ENCODE data around the gene GALK2.
"Not testable (repeated sequence)": the region's sequence is repeated elsewhere in the genome, so short reads cannot be mapped to it uniquely, and the experiment has no call there.

GALK2 gene

GRCh38 chr15:49200347-49200746 is 30.3 kb downstream of the GALK2 start:
- no peak for DNase-seq (ENCODE audit: low read depth, low spot score)
- H3K4me3 ChIP-seq (ENCODE audit: low read length), result no peak overlapping the region

- not testable (repeated sequence) for DNase-seq (ENCODE audit: low read depth, low spot score)
Measured at GRCh38 chr15:49208102-49208501, 38.1 kb downstream of the GALK2 start.

GRCh38 chr15:49212897-49213296 is 42.9 kb downstream of the GALK2 start:
- DNase-seq (ENCODE audit: low read depth, low spot score), result no peak
- no peak overlapping the region for H3K4me3 ChIP-seq (ENCODE audit: low read length)

More at GRCh38 chr15:49208102-49208501, 38.1 kb downstream of the GALK2 start:
- not testable (repeated sequence) for H3K4me3 ChIP-seq (ENCODE audit: low read length)

- no peak for DNase-seq (ENCODE audit: low read depth, low spot score)
Measured at GRCh38 chr15:49215768-49216739, 46.0 kb downstream of the GALK2 start.

DNA sequence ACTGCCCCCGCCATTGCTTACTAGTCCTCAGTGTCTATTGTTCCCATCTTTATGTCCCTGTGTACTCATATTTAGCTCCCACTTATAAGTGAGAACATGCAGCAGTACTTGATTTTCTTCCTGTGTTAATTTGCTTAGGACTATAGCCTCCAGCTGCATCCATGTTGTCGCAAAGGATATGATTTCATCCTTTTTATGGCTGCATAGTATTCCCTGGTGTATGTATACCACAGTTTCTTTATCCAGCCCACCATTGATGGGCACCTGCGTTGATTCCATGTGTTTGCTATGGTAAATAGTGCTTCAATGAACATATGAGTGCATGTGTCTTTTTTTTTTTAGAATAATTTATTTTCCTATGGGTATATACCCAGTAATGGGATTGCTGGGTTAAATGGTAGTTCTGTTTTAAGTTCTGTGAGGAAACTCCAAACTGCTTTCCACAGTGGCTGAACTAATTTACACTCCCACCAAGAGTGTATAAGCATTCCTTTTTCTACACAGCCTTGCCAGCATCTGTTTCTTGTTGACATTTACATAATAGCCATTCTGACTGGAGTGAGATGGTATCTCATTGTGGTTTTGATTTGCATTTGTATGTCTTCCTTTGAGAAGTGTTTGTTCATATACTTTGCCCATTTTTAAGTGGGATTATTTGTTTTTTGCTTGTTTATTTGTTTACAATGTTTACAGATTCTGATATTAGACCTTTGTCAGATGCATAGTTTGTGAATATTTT is 53.7 kb downstream of the GALK2 start:
- no peak for DNase-seq (ENCODE audit: low read depth, low spot score)
- H3K4me3 ChIP-seq (ENCODE audit: low read length), result no peak overlapping the region

More at GRCh38 chr15:49215768-49216739, 46.0 kb downstream of the GALK2 start:
- no peak overlapping the region for H3K4me3 ChIP-seq (ENCODE audit: low read length)

GRCh38 chr15:49225572-49226281 is 55.7 kb downstream of the GALK2 start:
- H3K4me3 ChIP-seq (ENCODE audit: low read length), result no peak overlapping the region
- no peak for DNase-seq (ENCODE audit: low read depth, low spot score)

- no peak overlapping the region for H3K4me3 ChIP-seq (ENCODE audit: low read length)
- peak; percentile 53 for DNase-seq (ENCODE audit: low read depth, low spot score)
Measured at GRCh38 chr15:49227602-49228001, 57.6 kb downstream of the GALK2 start.

- peak; percentile 63 for DNase-seq (ENCODE audit: low read depth, low spot score)
Measured at GRCh38 chr15:49229922-49230321, 59.9 kb downstream of the GALK2 start.

GRCh38 chr15:49232236-49232806 is 62.3 kb downstream of the GALK2 start:
- no peak for DNase-seq (ENCODE audit: low read depth, low spot score)
- no peak overlapping the region for H3K4me3 ChIP-seq (ENCODE audit: low read length)

More at GRCh38 chr15:49229922-49230321, 59.9 kb downstream of the GALK2 start:
- H3K4me3 ChIP-seq (ENCODE audit: low read length), result no peak overlapping the region

DNA sequence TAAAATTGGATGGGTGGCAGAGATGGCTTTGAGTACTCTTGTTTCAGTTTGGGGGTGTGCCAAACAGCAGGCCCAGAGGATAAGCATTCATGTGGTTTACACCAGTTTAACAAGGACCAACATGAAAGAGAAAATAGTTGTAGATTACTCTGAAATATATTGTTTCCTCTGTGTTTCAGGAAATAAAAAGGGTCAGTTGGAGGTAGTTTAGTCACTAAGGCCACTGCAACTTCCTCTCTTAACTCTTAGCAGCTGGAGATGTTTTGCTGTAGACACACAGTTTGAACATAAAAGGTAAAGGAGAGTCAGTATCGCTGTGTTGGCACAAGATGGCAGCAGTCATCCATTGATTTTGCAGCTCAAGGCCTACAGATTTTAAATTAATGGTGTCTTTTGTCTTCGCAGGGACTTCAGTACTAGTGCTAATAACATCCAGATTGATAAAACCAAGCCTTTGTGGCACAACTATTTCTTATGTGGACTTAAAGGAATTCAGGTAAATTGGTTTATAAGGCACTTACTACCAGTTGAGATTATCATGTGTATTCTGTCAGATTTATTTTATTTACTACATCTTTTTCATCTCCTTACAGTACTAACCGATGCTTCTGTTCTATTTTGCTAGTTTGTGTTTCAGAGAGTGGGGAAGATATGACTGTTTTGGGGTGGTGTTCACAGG is 65.5 kb downstream of the GALK2 start:
- H3K4me3 ChIP-seq (ENCODE audit: low read length), result no peak overlapping the region
- DNase-seq (ENCODE audit: low read depth, low spot score), result peak; percentile 73

GRCh38 chr15:49236869-49237268 is 66.8 kb downstream of the GALK2 start:
- H3K4me3 ChIP-seq (ENCODE audit: low read length), result no peak overlapping the region
- DNase-seq (ENCODE audit: low read depth, low spot score), result no peak

DNA sequence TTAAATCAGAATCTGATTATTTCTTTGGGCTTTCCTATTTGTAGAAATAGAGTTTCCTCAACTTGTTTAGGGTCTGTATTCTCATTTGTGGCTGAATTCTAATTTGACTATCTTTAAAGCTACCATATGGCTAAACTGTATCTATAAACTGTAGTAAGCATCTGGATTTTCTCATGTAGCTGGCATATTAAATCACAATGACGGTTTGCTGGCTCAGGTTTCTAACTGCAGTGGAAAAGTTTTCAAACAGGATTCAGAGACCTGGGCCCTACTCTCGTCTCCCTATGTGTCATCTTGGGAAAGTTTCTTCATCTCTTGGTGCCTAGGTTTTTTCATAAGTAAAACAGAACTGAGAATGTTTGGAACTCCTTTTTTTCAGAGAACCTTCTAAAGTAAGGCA is 68.3 kb downstream of the GALK2 start:
- DNase-seq (ENCODE audit: low read depth, low spot score), result no peak

DNA sequence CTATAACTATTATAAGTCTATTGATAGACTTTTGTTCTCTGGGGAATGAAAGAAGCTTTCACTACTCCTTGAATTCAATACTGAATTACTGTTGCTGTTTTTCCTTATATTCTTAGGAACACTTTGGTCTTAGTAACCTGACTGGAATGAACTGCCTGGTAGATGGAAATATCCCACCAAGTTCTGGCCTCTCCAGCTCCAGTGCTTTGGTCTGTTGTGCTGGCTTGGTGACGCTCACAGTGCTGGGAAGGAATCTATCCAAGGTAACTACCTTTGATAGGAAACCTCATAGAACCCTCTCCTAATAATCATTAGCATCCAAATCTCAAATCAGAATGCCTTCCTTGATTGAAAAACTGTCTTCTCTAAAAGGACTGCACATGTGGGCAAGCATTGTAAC is 69.1 kb downstream of the GALK2 start:
- no peak overlapping the region for H3K4me3 ChIP-seq (ENCODE audit: low read length)
- DNase-seq (ENCODE audit: low read depth, low spot score), result no peak

More for the DNA sequence above, 68.3 kb downstream of the GALK2 start:
- no peak overlapping the region for H3K4me3 ChIP-seq (ENCODE audit: low read length)

- no peak for DNase-seq (ENCODE audit: low read depth, low spot score)
Measured at GRCh38 chr15:49242820-49243219, 72.8 kb downstream of the GALK2 start.

DNA sequence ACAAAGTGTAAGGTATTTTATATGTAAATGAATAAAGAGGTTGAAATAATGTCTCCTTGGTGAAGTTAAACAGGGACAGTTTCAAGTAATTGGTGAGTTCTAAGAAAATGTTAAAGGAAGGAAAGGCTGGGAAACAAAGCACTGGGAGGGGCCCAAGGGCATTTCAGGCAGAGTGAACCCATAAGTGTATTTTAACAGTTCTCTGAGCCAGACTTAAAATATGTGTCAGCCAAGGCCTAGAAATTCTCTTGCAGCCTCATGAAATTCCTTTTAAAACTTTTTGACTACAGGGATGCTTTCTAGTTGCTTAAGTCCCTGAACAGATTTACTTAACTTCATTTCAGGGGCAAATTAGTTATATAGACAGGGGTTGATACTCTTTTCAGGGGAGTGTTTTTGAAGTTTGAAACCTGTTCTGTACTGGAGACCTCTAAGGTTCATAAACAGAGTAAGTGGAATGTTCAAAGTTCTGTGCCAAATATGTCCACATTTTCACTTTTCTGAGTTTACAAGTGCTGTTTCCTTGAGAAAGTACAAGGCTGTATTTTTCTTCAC is 77.6 kb downstream of the GALK2 start:
- DNase-seq (ENCODE audit: low read depth, low spot score), result no peak

More at GRCh38 chr15:49242820-49243219, 72.8 kb downstream of the GALK2 start:
- H3K4me3 ChIP-seq (ENCODE audit: low read length), result no peak overlapping the region

DNA sequence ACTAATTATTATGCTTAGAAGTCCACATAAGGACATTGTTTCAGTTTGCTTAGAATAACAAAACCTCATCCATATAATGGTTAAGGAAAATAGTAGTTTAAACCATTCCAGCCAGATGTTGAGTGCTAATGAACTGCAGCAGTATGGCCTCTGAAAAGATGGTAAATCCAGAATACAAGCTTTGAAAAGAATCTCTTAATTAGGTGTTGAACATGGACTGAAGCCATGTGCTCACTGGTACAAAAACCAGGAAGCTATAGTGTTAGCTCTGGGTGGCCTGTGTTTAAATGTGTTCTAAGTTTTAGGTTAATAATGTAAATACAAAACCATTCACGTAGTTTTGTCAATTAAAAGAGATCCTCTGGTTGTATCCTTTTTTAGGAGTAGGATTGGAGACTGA is 78.2 kb downstream of the GALK2 start:
- no peak overlapping the region for H3K4me3 ChIP-seq (ENCODE audit: low read length)
- DNase-seq (ENCODE audit: low read depth, low spot score), result no peak

More for the DNA sequence above, 77.6 kb downstream of the GALK2 start:
- no peak overlapping the region for H3K4me3 ChIP-seq (ENCODE audit: low read length)

DNA sequence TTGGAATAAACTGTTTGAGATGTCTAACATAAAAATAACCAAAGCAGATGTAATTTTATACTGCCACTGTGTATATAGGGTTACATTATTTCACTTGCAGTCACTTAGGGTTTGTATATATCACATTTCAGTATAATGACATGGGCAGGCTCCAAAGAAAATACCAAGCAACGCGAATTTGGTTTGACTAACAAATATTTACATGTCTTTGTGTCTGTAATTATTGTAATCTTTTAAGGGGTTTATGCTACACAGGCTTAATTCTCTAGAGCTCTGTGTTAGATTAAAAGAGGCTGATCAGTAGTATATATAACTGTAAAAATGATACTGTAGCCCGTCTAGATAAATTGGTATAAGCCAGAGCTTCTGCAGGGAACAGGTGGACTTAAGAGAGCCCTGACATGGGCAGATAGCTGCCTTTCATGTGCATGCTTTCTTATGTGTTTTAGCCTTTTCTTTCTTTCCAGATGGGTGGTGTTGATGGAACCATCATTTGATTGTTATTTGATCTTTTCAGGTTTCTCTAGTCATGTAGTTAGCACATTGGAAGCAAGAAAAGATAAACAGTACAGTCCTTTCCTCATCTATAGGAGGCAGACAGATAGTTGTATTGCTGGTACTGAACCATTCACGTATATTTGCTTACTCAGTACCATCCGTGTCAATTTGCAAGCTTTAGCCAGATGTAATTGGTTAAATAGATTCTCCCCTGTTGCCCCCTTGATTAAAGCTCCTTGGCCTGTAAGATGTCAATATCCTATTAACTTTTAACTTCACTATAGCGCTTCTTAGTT is 86.1 kb downstream of the GALK2 start:
- no peak for DNase-seq (ENCODE audit: low read depth, low spot score)

More for the DNA sequence above, 86.1 kb downstream of the GALK2 start:
- H3K4me3 ChIP-seq (ENCODE audit: low read length), result no peak overlapping the region

All from Jurkat, Clone E6-1 (cell line).